Parathyroid adenoma (tissue), 2 donors: ENCODE data around the gene ANKRD23.
"Not testable (repeated sequence)": the region's sequence is repeated elsewhere in the genome, so short reads cannot be mapped to it uniquely, and the experiment has no call there.

Experiments
- H2AFZ ChIP-seq: fragments of 300-600 bp; sonication (generic); one replicate; pipeline ENCODE4 v1.7.0; 2017; ENCODE audit warnings: antibody characterized with exemption, mild to moderate bottlenecking
- H3K27ac ChIP-seq: fragments of 300-600 bp; sonication (generic); one replicate; pipeline ENCODE4 v1.7.0; 2017
- H3K27me3 ChIP-seq: fragments of 300-600 bp; sonication (generic); one replicate; pipeline ENCODE4 v1.7.0; 2017; ENCODE audit warnings: low read length; ENCODE audit not compliant: control insufficient read depth, insufficient read depth
- H3K36me3 ChIP-seq: fragments of 300-600 bp; sonication (generic); one replicate; pipeline ENCODE4 v1.7.0; 2017; ENCODE audit warnings: low read length; ENCODE audit not compliant: control insufficient read depth, insufficient read depth
- H3K4me1 ChIP-seq: fragments of 300-600 bp; sonication (generic); one replicate; pipeline ENCODE4 v1.7.0; 2017; ENCODE audit warnings: control low read depth
- H3K4me2 ChIP-seq: fragments of 300-600 bp; sonication (generic); one replicate; pipeline ENCODE4 v1.7.0; 2017; ENCODE audit warnings: low read length
- H3K4me3 ChIP-seq: fragments of 300-600 bp; sonication (generic); one replicate; pipeline ENCODE4 v1.7.0; 2017; ENCODE audit warnings: low read depth, low read length
- H3K79me2 ChIP-seq: fragments of 300-600 bp; sonication (generic); one replicate; pipeline ENCODE4 v1.7.0; 2017; ENCODE audit warnings: control low read depth
- H3K9ac ChIP-seq: fragments of 300-600 bp; sonication (generic); one replicate; pipeline ENCODE4 v1.7.0; 2017; ENCODE audit warnings: mild to moderate bottlenecking
- H3K9me3 ChIP-seq: fragments of 300-600 bp; sonication (generic); one replicate; pipeline ENCODE4 v1.7.0; 2017; ENCODE audit warnings: low read length; ENCODE audit not compliant: control insufficient read depth
- CTCF ChIP-seq: fragments of 300-600 bp; sonication (generic); IDR thresholded peaks from one replicate; pipeline ENCODE4 v1.7.0; 2017; ENCODE audit warnings: antibody characterized with exemption, mild to moderate bottlenecking
- donor health status: primary hyperparathyroidism.

Gene ANKRD23

GRCh38 chr2:96798733-96799622, 44.8 kb downstream of the ANKRD23 start:
- H2AFZ ChIP-seq = no peak overlapping the region
- H3K79me2 ChIP-seq = no peaks in the 10 kb centered on the region
- no peaks in the 10 kb centered on the region for H3K27me3 ChIP-seq
- no peaks in the 10 kb centered on the region for H3K36me3 ChIP-seq
- TF ChIP-seq CTCF = no peak
- no peaks in the 10 kb centered on the region for H3K9me3 ChIP-seq
- H3K9ac ChIP-seq = no peak overlapping the region
- peaks cover 3% of the 10 kb centered on the region for H3K4me1 ChIP-seq
- no peak overlapping the region for H3K4me2 ChIP-seq
- no peak overlapping the region for H3K4me3 ChIP-seq
- no peak overlapping the region for H3K27ac ChIP-seq

- Histone ChIP-seq H2AFZ (no peak overlapping the region), H3K9ac (no peak overlapping the region), H3K4me1 (peaks cover 3% of the 10 kb centered on the region), H3K27me3 (no peaks in the 10 kb centered on the region), H3K36me3 (no peaks in the 10 kb centered on the region), H3K4me3 (no peak overlapping the region), H3K27ac (no peak overlapping the region), H3K9me3 (no peaks in the 10 kb centered on the region), H3K4me2 (no peak overlapping the region), H3K79me2 (no peaks in the 10 kb centered on the region)
- no peak for TF ChIP-seq CTCF
Measured at GRCh38 chr2:96797066-96797625, 46.7 kb downstream of the ANKRD23 start.

- not testable (repeated sequence) for H3K4me3 ChIP-seq, H3K4me2 ChIP-seq, H3K27me3 ChIP-seq, H2AFZ ChIP-seq, H3K9ac ChIP-seq, H3K36me3 ChIP-seq, H3K27ac ChIP-seq, H3K9me3 ChIP-seq, H3K79me2 ChIP-seq, H3K4me1 ChIP-seq
Measured at GRCh38 chr2:96796497-96796896, 47.3 kb downstream of the ANKRD23 start.

- Histone ChIP-seq H3K79me2 (no peaks in the 10 kb centered on the region), H3K27me3 (no peaks in the 10 kb centered on the region), H3K4me2 (no peak overlapping the region), H3K4me1 (no peaks in the 10 kb centered on the region), H3K9ac (no peak overlapping the region), H3K27ac (no peak overlapping the region), H3K36me3 (no peaks in the 10 kb centered on the region), H3K4me3 (no peak overlapping the region), H3K9me3 (no peaks in the 10 kb centered on the region), H2AFZ (no peak overlapping the region)
- no peak for TF ChIP-seq CTCF
Measured at GRCh38 chr2:96795076-96795475, 48.7 kb downstream of the ANKRD23 start.

GRCh38 chr2:96792772-96793749, 50.8 kb downstream of the ANKRD23 start:
- Histone ChIP-seq H2AFZ (no peak overlapping the region), H3K4me1 (peaks cover 6% of the 10 kb centered on the region), H3K4me2 (no peak overlapping the region), H3K9me3 (no peaks in the 10 kb centered on the region), H3K36me3 (no peaks in the 10 kb centered on the region), H3K79me2 (no peaks in the 10 kb centered on the region), H3K4me3 (no peak overlapping the region), H3K27ac (no peak overlapping the region), H3K9ac (no peak overlapping the region), H3K27me3 (no peaks in the 10 kb centered on the region)
- TF ChIP-seq CTCF = no peak
